Stomach smooth muscle (tissue), 2 donors: ENCODE results near the gene SLAMF6.

Experiments used
- H3K27ac ChIP-seq: one replicate; pipeline ENCODE4 v1.7.0; 2013; ENCODE audit warnings: mild to moderate bottlenecking, low read length, inconsistent platforms
- H3K27me3 ChIP-seq, 2 donors: one replicate each; pipeline ENCODE4 v1.7.0; 2013; ENCODE audit warnings: low read length in 2 of 2; ENCODE audit not compliant: insufficient read depth in 2 of 2, control insufficient read depth in 1 of 2
- H3K36me3 ChIP-seq, 2 donors: one replicate each; pipeline ENCODE4 v1.7.0; 2013; ENCODE audit warnings: low read length in 2 of 2; ENCODE audit not compliant: control insufficient read depth in 2 of 2, insufficient read depth in 2 of 2
- H3K4me1 ChIP-seq: one replicate; pipeline ENCODE4 v1.7.0; 2013; ENCODE audit warnings: low read length; ENCODE audit not compliant: control insufficient read depth, insufficient read depth
- H3K4me3 ChIP-seq, 2 donors: one replicate each; pipeline ENCODE4 v1.7.0; 2013; ENCODE audit warnings: low read length in 2 of 2
- H3K9ac ChIP-seq, 2 donors: one replicate each; pipeline ENCODE4 v1.7.0; 2013; ENCODE audit warnings: low read length in 2 of 2, mild to moderate bottlenecking in 1 of 2
- H3K9me3 ChIP-seq, 2 donors: one replicate each; pipeline ENCODE4 v1.7.0; 2013; ENCODE audit warnings: low read length in 2 of 2; ENCODE audit not compliant: control insufficient read depth in 2 of 2
- donor health status: healthy.
- donor health status: Pancreatic carcinoma.

The SLAMF6 gene

DNA sequence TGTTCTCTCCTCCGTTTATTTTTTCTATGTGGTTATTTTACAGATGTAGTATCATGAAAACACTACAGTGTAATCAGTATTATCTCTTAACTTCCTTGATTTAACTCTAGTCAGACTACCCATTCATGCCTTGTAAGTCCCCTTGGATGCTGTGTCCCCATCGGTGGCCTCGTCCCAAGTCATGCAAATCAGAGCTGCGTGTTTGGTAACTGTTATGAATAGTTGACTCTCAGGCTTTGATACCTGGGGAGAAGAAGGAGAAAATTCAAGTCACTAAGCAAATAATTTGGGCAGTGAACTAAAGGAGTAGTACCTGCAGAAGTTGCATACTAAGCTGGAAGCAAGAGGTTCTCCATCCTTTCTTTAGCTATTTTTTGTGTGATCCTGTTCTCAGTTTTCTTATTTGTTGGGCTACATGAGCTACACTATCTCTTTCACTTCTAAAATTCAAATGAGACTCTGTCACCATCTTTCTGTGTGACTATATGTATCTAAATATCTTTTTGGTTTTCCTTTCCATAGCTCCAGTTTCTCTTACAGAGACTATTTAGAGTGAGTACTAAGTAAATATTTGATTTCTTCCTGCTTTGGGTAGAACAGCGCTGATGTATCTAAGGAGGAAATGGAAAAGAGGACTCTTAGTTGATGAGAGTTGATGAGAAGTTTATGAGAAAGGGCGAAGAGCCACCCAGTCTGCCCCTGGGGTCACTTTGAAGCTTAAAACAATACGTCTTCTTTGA lies 71.8 kb downstream of the SLAMF6 start:
- Histone ChIP-seq H3K27me3 (no peaks in the 10 kb centered on the region), H3K27ac (no peak overlapping the region), H3K9ac (no peak overlapping the region), H3K4me1 (no peaks in the 10 kb centered on the region), H3K9me3 (no peaks in the 10 kb centered on the region), H3K4me3 (no peak overlapping the region), H3K36me3 (no peaks in the 10 kb centered on the region)

DNA sequence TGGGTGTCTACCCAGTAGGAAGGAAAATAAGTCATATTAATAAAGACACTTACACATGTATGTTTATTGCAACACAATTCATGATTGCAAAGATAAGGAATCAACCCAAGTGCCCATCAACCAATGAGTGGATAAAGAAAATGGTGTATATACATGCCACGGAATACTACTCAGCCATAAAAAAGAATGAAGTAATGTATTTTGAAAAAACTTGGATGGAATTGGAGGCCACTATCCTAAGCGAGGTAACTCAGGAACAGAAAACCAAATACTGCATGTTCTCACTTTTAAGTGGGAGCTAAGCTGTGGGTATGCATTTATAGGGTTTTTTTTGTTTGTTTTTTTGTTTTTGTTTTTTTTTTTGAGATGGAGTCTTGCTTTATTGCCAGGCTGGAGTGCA lies 73.6 kb downstream of the SLAMF6 start:
- H3K4me1 ChIP-seq: no peaks in the 10 kb centered on the region
- no peak overlapping the region for H3K4me3 ChIP-seq
- no peak overlapping the region for H3K27ac ChIP-seq
- H3K27me3 ChIP-seq: no peaks in the 10 kb centered on the region
- H3K9ac ChIP-seq: no peak overlapping the region
- no peaks in the 10 kb centered on the region for H3K9me3 ChIP-seq
- no peaks in the 10 kb centered on the region for H3K36me3 ChIP-seq

DNA sequence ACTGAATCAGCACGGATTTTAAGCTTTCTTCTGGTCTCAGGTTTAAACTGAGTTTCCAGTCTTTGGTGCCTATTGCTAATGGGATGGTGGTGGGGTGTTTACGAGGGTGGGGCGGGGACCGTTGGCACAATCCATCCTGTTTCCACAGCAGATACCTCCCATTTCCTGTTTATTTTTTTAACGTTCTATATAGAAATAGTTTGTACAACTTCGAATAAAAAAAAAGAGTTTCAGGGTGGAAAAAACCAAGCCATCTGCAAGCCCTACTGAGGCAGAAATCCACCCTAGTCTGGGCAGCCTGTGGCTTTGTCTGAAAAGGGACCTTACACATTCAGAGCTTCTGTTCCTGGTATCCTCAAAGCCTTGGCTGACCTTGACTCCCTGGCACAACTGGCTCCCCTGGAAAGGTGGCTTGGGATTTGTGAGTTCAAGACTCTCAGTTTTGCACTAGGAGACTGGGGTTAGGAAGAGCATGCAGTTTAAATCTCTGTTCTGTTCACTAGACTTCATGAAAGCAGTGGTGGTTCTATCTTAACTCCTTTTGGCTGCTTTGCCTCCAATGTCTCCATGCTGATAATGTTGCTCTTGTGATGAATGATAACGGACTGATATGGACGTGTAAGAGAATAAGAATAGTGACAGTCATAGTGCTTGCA lies 76.0 kb downstream of the SLAMF6 start:
- Histone ChIP-seq H3K36me3 (no peaks in the 10 kb centered on the region), H3K9me3 (no peaks in the 10 kb centered on the region), H3K4me3 (no peak overlapping the region), H3K27ac (no peak overlapping the region), H3K27me3 (no peaks in the 10 kb centered on the region), H3K4me1 (no peaks in the 10 kb centered on the region), H3K9ac (no peak overlapping the region)

DNA sequence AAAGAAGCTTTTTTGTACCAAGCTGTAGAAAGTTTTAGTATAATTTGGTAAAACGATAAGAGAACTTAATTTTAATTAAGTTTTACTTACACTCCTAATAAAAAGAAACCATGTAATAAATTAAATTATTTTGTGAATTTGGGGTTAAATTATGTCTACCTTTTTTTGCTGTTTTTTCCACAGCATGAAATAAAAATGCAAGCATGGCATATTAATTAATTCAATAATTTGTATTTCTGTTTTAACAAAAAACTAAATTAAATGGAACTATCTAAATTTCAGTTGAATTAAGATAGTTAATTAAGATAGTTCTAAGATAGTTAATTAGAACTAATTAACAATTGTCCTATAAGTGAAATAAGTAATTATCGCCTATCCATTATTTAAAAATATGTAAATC lies 83.3 kb downstream of the SLAMF6 start:
- H3K36me3 ChIP-seq: no peaks in the 10 kb centered on the region
- H3K4me1 ChIP-seq: no peaks in the 10 kb centered on the region
- H3K4me3 ChIP-seq: no peak overlapping the region
- no peak overlapping the region for H3K27ac ChIP-seq
- no peak overlapping the region for H3K9ac ChIP-seq
- no peaks in the 10 kb centered on the region for H3K27me3 ChIP-seq
- H3K9me3 ChIP-seq: no peaks in the 10 kb centered on the region

DNA sequence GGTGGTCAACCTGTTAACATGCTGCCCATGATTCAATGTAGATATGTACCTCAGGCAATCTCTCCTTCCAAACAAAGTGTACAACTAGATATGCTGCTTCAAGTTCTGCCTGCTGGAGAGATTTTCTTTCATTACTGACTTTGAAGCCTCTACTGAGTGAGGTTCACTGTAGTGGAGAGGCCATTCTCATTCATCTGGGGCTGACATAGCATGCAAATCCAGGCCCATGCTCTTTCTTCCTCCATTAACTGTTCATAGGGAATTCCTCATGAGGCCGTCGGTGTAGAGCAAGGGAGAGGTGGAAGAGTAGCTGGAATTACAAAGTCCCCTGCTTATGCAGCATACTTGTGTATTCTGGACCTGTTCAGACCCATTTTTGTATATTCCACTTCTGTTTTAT lies 84.1 kb downstream of the SLAMF6 start:
- Histone ChIP-seq H3K4me3 (no peak overlapping the region), H3K4me1 (no peaks in the 10 kb centered on the region), H3K9me3 (no peaks in the 10 kb centered on the region), H3K27me3 (no peaks in the 10 kb centered on the region), H3K36me3 (no peaks in the 10 kb centered on the region), H3K27ac (no peak overlapping the region), H3K9ac (no peak overlapping the region)

DNA sequence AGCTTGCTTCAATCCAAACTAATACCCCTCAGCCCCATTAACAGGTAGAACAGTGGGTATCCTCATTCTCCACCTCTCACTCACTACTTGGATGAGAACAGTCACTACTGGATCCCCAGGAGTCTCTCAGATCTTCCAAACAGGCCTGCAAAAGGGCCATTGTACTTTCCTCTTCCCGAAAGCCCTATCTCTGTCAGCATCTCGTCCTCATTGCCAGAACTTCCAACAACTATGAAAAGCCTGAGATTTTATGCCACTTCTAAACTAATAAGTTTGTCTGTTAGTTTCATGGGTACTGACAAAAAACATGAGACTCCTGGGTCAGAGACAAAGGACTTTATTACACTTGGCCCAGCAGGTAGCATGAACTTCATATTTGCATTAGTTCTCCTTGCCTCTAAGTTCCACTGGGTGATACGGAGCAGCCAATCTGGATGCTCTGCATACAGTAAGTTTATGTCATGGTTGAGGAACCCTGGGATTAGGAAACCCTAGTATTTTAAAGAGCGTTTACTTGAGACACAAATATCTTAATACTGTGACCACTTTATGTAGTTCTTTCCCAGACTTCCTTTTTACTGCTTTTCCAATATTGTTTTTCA lies 84.6 kb downstream of the SLAMF6 start:
- no peaks in the 10 kb centered on the region for H3K27me3 ChIP-seq
- H3K4me1 ChIP-seq: no peaks in the 10 kb centered on the region
- H3K4me3 ChIP-seq: no peak overlapping the region
- no peak overlapping the region for H3K27ac ChIP-seq
- H3K36me3 ChIP-seq: no peaks in the 10 kb centered on the region
- H3K9me3 ChIP-seq: no peaks in the 10 kb centered on the region
- no peak overlapping the region for H3K9ac ChIP-seq

DNA sequence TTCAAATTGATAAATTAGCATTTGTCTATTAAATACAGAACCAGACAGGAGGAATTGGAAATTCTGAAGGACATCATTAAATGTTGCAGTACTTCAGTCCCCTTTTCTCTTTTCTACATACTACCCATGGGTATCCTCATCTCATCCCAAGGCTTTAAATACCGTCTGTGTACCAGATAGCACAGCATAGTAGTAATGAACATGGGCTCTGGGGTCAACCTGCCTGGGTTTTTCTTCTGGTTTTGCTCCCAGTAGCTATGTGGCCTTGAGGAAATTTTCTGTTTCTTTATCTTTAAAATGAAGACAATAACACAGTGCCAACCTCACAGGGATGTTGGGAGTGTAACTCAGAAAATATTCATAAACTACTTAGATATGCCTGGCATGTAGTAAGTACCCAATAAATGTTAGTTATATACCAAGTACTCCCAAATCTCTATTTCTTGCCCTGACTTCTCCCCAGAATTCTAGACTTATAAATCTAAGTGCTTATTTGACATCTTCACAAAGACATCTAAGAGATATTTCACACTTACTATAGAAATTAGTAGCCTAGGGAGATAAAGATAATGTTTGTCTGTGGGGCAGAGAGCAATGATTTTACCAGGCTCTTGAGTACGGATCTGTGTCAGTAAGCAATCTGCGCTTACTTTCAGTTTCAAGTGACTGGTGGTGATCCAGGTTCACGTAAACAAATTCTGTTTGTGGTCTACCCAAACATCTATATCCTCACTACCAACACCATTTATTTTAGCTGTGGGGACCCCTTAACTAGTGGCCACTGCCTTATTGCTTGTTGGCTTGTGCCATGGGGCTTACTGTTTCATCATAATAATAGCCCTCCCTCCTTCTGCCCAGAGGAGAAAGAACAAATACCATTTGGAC lies 85.4 kb downstream of the SLAMF6 start:
- H3K9me3 ChIP-seq: no peaks in the 10 kb centered on the region
- H3K4me3 ChIP-seq: no peak overlapping the region
- H3K4me1 ChIP-seq: no peaks in the 10 kb centered on the region
- H3K36me3 ChIP-seq: no peaks in the 10 kb centered on the region
- no peak overlapping the region for H3K27ac ChIP-seq
- no peak overlapping the region for H3K9ac ChIP-seq
- H3K27me3 ChIP-seq: no peaks in the 10 kb centered on the region

DNA sequence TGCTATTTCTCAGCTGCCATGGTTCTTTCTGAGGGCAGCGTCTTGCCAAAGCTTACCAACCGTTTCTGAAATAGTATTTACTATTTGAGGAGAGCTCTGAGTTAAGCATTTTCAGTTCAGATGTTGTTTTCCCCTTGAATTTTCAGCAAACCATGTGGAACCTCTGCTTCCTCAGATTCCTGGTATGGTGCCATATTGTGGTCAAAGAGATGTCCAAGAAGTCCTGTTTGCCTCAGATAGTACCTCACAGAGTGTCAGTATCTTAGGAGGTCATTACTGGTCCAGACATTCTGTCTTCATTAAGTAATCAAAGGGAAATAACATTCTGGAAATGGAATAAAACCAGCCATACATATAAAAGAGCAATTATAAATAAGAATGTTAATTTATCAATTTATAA lies 86.1 kb downstream of the SLAMF6 start:
- Histone ChIP-seq H3K27ac (no peak overlapping the region), H3K9me3 (no peaks in the 10 kb centered on the region), H3K4me1 (no peaks in the 10 kb centered on the region), H3K36me3 (no peaks in the 10 kb centered on the region), H3K4me3 (no peak overlapping the region), H3K27me3 (no peaks in the 10 kb centered on the region), H3K9ac (no peak overlapping the region)
